Measurements from ENCODE around the gene C14orf132.

C14orf132 gene

DNA sequence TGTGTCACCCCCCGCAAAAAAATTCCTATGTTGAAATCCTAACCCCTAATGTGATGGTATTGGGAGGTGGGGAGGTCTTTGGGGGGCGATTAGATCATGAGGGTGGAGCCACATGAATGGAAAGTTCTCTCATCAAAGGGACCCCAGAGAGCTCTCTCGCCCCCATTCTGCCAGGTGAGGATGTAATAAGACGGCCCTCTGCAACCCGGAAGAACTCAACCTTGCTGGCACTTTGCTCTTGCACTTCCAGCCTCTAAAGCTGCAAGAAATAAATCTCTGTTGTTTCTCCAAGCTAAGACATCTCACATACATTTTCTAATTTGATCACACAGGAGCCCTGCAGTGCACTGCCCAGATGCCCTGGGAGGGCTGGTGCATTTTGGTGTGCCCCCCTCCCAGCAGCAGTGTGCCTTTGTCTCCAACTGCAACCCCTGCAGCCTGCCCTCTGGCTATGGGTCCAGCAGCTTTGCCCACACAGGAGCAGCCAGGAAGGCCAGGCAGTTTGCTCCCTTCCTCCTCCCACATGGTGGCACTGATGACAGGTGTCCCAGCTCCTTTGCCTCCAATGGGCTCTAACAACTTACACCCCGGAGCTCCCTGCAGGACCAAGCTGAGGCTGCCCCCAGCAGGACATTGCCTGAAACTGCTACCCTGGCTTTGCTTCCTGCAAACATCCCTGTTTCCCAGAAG is 59.3 kb downstream of the C14orf132 start:
- no peak for DNase-seq (ENCODE audit: low spot score)

DNA sequence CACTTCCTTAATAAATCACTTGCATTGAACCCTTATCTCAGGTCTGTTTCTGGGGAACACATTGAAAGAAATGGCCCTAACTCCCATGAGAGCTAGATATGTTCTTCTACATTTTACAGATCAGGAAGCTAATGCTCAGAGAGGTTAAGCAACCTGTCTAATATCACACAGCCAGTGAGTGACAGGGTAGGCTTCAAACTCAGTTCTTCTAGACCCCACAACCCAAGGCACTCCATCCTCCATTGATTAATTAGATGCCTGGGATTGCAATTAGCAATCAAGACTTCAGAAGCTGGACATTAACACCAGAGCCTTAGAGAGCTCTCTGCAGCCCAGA is 59.8 kb downstream of the C14orf132 start:
- DNase-seq (ENCODE audit: low spot score), result no peak

DNA sequence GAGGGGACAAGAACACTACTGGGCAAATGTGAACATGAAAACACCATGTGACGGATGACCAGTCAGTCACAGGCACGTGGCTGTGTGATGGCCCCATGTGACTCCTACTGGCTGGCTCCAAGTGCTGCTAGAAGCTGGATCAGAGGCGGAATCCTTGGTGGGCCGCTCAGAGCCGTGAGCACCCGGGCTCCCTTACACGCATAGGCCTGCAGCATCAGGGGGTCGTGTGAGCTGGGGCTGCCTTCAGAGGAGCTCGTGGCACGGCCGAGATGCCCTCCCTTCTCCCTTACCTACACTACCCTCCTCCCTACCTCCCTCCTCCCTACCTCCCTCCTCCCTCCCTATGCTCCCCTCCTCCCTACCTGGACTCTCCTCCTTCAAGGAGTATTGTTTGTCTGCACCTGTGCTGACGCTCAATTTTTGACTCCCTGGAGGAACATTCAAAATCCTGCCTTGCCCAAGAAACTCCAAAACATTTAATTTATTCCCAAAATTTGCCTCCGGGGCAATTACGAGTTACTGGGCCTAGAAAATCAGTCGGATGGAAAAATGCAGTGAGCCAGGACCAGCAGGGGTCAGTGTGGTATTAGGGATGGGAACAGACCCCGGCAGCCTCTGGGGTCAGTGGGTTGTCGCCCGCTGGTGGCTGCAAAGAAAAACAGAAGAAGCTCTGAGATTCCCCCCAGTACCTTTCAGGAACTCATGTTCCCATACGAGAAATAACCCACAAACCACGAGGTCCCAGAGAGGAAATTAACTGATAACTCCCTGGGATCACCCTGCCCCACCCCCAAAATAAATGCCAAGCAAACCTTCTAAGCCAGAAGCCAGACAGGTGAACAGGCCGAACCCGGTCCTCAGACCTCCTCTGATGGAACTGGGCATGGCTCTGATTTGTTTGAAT is 61.3 kb downstream of the C14orf132 start:
- DNase-seq (ENCODE audit: low spot score), result peak; percentile 67

DNA sequence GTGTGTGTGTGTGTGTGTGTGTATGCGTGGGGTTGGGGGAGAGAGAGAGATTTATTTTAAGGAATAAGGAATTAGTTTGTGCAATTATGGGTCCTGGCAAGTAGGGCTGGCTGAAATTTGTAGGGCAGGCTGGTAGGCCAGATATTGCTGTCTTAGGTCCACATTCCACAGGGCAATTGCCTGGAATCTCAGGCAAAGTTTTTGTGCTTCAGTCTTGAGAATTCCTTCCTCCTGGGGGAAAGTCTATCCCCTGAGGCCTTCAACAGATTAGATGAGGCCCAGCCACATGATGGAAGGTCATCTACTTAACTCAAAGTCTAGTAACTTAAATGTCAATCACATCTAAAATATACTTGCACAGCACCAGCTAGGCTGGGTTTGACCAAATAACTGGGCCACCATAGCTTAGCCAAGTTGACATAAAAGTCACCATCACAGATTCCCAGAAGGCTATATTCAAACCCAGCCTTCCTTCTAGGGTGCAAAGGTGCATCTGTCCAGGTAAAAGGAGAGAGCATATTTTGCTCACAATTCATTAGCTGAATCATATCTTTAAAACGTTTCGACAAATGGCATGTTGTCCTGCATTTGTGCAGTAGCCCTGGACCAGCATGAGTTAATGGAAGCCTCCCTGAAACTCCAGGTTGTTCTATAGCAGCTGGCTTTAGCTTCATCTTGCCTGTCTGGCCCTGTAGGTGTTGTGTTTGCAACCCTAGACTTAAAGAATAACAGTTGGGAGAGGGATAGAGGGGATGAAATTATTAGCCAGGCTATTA is 63.1 kb downstream of the C14orf132 start:
- no peak for DNase-seq (ENCODE audit: low spot score)

DNA sequence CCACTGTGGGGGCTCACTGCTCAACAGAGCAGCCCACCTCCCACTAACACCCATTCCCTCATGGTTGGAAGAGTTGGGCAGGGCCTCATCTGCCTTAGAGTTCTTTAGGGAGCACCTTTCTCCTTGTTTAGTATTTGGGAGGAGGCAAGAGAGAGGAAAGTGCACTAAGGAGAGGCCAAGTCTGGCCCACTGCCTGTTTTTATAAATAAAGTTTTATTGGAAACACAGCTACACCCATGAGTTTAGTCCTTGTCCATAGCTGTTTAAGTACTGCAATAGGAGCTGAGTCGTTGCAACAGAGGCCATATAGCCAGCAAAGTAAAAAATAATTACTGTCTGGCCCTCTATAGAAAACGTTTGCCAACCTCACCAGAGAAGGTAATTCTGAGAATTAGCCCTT is 63.9 kb downstream of the C14orf132 start:
- DNase-seq (ENCODE audit: low spot score), result no peak

DNA sequence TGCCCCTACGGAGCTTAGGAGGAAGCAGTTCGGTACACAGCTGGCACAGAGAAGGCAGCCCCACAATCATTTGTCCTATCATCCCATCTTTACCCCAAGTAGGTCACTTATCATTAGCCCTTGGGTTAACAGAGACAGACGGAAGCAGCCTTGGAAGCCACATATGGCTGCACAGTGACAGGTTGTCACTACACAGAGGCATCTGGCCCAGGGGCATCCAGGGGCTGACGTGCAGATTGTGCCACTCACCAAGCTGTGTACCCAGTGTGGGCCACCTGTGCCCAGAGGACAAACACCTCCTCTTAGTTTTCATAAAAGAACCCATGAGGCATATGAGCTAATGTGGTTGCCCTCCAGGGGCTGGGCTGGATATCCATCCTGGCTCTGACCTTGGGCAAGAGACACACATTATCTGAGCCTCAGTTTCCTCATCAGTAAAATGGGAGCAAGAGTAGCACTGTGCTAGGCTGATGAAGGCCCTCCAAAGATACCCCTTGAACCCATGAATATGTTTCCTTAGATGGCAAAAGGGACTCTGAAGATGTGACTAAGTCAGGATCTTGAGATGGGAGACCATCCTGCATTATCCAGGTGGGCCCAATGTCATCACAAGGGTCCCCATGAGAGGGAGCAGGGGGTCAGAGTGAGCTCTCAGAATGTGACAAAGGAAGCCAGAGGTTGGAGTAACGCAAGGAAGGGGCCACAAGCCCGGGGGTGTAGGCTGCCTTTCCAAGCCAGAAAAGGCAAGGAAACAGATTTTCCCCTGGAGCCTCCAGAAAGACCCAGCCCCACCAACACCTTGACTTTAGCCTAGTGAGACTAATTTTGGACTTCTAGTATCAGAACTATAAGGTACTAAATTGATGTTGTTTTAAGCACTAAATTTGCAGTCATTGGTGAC is 64.6 kb downstream of the C14orf132 start:
- DNase-seq (ENCODE audit: low spot score), result no peak

DNA sequence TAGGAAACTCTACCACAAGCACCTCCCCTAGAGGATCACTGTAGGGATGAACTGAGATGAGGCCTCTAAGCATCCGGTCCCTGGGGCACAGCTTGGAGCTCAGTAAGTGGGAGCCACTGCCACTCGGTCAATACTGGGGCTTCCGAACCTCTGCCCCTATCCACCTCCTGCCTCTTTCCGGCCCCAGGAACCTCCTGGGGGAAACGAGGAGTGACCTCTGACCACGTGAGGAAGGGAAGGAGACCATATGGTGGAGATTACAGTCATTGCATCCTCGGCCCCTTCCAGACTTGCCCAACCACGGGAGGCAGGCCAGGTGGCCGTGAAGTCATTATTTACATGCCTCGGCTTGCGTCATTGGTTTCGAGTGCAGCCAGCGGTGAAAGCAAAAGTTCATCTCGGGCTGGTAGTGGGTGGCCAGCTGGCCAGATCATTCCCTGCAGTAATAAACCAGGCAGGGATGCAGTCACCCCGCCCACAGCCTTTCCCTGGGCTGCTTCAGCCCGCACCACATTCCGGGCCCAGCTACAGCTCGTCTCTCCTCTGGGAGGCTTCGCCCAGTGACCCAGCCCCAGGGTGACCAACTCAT is 65.4 kb downstream of the C14orf132 start:
- DNase-seq (ENCODE audit: low spot score), result no peak

DNA sequence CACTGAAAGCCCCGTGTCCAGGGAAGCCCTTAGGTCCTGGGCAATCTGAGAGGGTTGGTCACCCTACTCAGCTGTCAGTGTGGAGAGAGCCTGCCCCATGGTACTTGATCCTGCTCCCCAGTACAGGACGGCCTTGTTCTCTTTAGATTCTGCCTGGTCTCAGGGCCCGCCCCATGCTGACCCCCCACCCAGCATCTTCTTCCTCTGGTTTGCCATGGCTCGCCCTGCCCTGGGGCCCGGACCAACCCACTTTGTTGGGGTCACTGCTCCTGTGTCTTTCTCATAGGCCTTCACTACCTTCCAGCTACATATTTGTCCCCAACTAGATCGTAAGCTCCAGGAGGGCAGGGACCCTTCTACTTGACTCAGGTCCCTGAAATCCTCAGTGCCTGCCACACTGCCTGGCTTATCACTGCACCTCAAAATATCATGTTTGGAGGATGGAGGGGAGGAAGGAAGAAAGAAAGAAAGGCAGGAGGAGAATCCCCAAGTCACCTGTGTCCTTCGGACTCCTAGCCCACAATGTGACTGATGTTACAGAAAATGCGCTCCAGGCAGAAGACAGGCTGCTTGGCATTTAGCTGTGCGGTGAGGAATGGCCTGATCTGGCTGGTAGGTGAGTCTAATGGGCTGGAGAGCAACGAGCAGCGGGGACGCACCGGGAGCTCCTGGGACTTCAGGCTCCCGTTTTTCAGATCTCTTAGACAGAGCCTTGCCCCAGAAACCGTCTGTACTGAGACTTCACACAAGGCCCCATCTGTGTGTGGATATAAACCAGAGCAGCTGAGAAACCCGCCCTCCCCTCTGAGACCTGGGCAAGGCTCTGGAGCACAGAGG is 66.1 kb downstream of the C14orf132 start:
- DNase-seq (ENCODE audit: low spot score), result no peak

DNA sequence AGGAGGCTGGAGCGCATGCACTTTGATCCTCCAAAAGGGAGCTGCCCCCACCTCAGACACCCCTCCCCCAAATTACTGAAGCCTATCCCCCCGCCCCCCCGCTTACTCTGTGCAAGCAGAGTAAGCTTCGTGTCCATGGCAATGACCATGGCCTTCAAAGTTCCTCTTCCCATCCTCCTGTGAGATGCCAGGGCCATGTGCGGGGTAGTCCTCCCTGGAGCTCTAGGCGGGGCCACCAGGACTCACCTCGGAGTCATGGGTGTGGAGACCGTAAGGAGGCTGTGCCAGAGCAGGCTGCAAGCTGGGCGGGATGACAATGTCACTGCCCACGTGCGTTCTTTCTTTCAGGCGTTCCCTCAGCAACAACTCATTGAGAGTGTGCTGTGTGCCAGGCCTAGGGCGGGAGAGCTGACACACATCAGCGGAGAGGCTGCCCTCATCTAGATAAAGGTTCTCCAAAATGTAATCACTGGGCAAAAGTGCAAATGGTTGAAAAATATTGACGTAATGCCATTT is 66.8 kb downstream of the C14orf132 start:
- DNase-seq (ENCODE audit: low spot score), result no peak

DNA sequence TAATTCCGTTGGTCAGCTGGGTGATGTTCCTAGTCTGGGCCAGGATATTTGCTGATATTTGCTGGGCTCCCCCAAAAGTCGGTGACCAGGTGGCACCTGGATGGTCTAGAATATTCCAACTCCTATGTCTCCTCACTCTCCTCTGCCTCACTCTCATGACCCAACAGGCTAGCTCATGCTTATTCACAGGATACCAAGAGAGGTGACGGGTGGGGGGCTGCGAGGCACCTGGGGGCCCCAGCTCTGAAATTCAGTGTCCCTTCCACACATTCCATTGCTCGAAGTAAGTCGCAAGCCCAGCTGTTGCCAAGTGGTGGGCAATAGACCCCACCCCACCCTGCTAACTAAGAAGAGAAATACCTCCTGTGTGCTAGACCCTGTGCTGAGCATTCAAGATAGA is 67.7 kb downstream of the C14orf132 start:
- DNase-seq (ENCODE audit: low spot score), result no peak

DNA sequence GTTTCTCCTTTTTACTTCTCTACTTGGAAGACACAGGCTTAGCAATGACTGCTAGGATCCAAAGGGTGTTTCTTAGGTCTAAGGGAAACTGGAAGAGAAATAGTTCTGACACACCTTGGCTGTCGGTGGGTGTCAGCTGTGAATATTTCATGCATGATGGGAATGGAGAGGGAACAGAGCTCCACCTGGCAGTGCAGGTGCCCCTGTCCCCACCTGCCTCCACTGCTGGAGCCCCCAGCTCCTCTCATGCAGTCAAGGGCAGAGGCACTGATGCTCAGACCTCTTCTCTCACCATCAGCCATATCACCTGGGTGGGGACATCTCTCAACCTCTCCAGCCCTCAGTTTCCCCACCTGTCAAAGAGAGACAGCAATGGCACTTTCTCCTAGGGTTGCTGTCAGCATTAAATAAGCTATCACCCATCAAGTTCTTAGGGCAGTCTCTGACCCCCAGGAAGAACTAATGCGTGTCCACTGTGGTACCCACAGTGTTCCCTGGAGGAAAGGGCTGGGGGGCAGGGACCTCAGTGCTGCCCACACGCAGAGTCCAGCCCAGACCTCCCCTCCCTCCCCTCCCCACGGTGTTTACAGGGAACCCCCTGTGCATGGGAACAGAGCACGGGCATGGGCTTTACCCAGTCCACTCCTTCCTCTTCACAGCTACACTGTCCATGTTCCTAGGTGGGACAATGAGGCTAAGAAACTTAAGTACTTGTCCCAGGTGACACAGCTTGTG is 69.1 kb downstream of the C14orf132 start:
- no peak for DNase-seq (ENCODE audit: low spot score)

DNA sequence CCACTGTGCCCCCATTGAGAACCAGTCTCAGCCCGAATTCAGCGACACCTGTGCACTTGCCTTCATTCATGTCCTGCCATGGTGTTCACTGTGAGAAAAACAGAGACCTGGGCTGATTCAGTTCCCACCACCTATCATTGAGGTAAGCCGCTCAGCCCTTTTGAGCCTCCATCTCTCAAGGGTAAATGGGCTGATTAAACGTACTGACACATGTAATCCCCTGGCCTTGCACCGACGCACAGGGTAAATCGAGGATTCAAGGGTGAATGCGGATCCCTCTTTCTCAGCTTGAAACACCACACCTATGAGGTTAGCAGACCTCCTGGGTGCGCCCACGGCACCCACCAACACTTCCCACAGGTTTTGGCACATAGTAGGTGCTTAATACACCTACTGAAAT is 69.7 kb downstream of the C14orf132 start:
- no peak for DNase-seq (ENCODE audit: low spot score)

DNA sequence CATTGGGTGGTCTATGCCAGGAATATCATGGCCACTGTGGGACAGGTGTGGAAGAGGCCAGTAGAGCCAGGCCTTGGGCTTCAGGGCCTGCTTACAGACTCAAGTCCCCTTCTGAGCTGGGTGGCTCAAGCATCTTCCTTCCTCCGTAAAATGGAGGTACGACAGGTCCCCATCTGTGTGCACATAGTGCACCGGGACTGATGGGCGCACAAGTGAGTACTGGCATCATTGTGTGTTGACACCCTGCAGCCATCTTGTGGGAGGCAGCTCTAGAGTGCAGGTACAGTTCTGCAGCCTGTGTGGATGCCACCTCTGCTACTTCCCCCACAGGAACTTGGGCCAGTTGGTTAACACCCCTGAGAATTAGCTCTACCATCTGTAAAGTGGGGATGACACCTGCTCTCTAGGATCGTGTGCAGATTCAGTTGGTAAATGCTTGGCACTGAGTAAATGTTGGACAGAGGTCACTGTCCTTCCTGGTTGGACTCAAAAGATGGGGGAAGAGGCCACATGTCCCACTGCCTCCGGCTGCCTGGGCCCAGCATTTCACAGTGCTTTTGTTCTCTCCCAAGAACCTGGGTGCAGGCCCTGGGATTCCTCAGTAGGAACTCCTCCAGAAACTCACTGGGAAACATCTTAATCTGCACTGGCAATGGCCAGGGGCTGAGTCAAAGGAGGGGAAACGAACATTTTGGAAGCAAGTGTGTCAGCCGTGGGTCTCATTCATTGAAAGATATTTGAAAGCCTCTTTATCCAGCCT is 70.6 kb downstream of the C14orf132 start:
- DNase-seq (ENCODE audit: low spot score), result no peak

DNA sequence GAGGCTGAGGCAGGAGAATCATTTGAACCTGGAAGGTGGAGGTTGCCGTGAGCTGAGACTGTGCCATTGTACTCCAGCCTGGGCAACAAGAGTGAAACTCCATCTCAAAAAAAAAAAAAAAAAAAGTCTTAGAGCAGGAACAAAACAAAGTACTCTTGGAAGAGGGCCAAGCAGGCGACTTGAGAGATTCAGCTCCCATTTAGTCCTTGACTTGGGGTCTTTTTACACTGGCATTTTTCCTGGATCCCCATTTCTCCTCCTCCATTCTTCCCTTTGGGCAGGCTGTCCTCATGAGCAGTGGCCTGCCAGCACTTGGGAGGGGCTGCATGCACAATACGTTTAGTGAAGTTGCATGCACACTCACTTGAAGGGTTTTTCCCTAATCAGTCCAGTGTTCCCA is 72.9 kb downstream of the C14orf132 start:
- no peak for DNase-seq (ENCODE audit: low spot score)

DNA sequence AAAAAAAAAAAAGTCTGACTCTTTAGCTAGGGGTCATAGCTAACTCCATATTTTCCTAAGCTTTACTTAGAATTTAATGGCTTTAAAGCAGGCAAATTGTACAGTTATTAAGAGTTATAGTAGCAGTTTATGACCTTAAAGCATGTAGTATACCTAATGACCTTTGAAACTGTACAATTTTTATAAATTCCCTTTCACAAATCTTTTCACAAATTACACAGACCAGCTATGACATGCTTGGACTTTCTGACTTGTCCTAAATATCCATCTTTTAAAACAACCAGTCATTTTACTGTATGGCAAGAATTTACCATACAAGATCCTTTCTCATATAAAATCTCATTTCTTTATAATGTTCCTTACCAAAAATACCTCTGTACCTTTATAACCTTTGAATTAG is 74.8 kb downstream of the C14orf132 start:
- DNase-seq (ENCODE audit: low spot score), result no peak

DNA sequence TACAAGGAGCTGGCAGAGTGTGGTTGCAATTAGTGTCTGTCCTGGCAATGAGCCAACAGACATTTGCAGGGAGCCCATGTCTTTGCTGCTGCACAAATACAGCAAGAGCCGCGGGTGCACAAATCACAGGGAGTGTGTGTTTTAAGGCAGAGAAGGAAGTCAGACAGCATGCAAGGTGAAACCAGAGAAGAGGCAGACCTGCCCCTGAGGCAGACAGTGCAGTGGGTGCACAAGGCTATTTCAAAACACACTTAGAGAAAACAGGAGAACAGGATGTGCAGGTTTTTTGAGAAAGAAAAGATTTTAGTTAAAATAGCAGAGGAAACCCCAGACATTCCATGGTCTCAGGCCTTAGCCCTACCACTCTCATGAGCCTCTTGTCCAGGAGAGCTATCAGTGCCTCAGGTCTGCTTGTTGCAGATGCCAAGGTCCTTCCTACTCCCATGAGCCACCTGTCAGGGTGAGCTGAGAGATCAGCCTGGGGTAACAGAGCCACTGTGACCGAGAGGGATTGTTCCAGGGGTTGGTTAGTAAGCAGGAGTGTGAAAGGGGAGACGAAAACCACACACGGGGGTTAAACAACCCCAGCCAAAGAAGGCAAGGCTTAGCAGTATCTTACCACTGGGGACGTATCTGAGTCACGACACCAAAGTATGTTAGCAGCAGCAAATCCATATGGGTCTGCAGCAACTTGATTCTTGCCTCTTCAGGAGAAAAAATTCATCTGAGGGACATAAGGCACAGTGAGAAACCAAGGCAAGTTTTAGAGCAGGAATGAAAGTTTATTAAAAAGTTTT is 78.1 kb downstream of the C14orf132 start:
- DNase-seq (ENCODE audit: low spot score), result peak; percentile 39

DNA sequence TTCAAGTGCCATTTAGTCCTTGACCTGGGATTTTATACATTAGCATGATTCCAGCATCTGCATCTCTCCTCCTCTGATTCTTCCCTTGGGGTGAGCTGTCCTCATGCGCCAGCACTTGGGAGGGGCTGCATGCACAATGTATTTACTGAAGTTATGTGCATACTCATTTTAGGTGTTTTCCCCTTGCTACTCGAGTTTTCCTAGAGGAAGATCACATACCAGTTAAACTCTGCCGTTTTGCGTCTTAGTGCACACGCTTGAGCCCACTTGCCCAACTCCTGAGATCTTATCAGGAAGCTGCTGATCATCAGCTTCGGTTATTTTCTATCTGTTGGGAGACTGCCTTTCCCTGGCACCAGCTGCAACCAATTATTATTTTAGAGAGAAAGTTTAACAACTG is 78.8 kb downstream of the C14orf132 start:
- no peak for DNase-seq (ENCODE audit: low spot score)

DNA sequence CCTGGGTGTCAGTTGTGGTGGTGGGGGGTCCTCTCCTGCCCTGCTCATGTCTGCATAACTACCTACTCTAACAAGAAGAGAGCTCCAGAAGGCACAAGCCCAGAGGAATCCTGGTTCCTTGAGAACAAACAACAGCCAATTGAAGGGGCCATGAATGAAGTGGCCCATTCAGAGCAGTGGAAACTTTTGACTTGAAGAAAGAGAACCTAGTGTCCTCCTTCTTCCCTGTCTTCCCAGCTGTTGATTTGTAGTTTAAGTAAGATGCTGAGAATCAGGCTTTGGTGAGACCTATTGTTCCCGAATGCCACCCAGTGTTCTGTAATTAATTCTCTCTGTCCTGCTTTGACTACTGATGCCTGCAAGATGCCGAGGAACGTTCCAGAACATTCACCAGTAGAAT is 79.2 kb downstream of the C14orf132 start:
- no peak for DNase-seq (ENCODE audit: low spot score)

Data from CD4-positive, alpha-beta T cell treated with Interleukin-6 at 100 ng/mL for 8 hours (primary cell).